ENCODE results near the gene LUM.

DNA sequence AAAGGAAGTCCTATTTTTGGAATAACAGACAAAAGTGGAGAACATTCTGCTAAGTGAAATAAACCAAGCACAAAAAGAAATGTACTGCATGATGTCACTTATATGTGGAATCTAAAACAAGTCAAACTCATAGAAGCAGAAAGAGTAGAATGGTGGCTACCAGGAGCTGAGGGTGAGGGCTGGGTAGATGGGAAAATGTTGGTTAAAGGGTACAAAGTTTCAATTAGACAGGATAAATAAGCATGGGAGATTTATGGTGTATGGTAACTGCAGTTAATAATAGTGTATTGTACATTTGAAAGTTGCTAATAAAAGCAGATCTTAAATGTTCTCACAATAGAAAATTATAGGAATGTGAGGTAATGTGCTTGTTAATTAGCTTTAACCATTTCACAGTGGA, 12.8 kb downstream of the LUM start:
- TF ChIP-seq CTCF (IDR thresholded peaks at IDR 0.05; ENCODE audit: insufficient read depth, low read depth, low read length) (no peak), EZH2 (IDR thresholded peaks at IDR 0.05; ENCODE audit: insufficient read depth, low read length) (no peak)
